T-helper 17 cell (primary cell): ENCODE measurements around the gene CIB4. TPM values are rescaled to one million over a fixed set of nuclear protein-coding genes. Genes with fewer than 3 reads are reported as not detected.
"Not testable (repeated sequence)": the region's sequence is repeated elsewhere in the genome, so short reads cannot be mapped to it uniquely, and the experiment has no call there.

ENCODE experiments used
- ATAC-seq: fragments of 150-1000 bp; cut with Tn5 transposase; 2 replicates; pipeline ENCODE4 v1.10.0; 2021; ENCODE audit warnings: mild to moderate bottlenecking, moderate library complexity
- DNase-seq, 3 donors: peaks; one replicate each; pipeline versions ENCODE4 v3.0.0 to v3.0.0-alpha.2; 2020 to 2021
- H3K9me3 ChIP-seq: one replicate; pipeline ENCODE4 v1.7.0; 2013; ENCODE audit warnings: low read length, mild to moderate bottlenecking; ENCODE audit not compliant: control insufficient read depth, poor library complexity, severe bottlenecking
- H3K27ac Mint-ChIP-seq: one replicate; pipeline ENCODE4 v1.8.0; 2022; ENCODE audit warnings: mild to moderate bottlenecking, moderate library complexity, mixed read lengths
- H3K27me3 Mint-ChIP-seq: one replicate; pipeline ENCODE4 v1.8.0; 2022; ENCODE audit warnings: mixed read lengths
- H3K36me3 Mint-ChIP-seq: one replicate; pipeline ENCODE4 v1.8.0; 2022; ENCODE audit warnings: low read depth, mixed read lengths
- H3K4me1 Mint-ChIP-seq: one replicate; pipeline ENCODE4 v1.8.0; 2022; ENCODE audit warnings: mild to moderate bottlenecking, mixed read lengths
- H3K4me3 Mint-ChIP-seq: one replicate; pipeline ENCODE4 v1.8.0; 2022; ENCODE audit warnings: mild to moderate bottlenecking, moderate library complexity, mixed read lengths
- total RNA-seq, 4 donors: library from RNA in 2 of 4; stranded (reverse) in 2 of 4; gene quantifications; one replicate each; pipeline ENCODE4 v1.2.3 and lab custom pipeline; 2022 to 2026

CIB4 gene
- total RNA-seq, 2 donors from 2014 or later: not detected

DNA sequence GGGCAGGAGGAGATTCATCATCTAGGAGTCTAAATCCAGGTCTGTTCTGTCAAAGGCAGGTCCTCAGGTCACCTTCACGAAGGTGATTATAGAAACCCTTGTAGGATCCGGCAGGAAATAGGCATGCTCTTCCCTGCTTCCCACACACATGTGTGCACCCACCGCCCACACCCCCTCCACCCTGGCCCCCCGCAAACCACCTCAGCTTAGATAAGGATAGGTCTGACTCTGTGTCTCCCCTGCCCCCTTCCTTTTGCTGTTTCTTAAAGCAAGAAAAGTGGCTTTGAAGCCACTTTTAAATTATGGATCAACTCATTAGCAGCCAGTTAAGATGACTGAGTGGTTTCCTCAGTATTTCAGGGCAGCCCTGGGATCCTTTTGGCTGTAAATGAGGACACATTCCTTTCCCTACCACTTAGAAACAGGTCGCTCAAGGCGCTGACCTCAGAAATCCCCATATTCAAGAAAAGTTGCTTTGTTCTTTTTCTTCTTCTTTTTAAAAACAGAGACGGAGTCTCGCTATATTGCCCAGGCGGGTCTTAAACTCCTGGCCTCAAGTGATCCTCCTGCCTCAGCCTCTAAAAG, 14.5 kb upstream of the CIB4 start:
- no peaks in the 10 kb centered on the region for H3K9me3 ChIP-seq
- ATAC-seq (no peak), DNase-seq (no peak)
- Mint-ChIP-seq H3K36me3 (no peaks in the 10 kb centered on the region), H3K4me1 (peaks cover 3% of the 10 kb centered on the region), H3K27me3 (peaks cover 33% of the 10 kb centered on the region), H3K4me3 (no peak overlapping the region), H3K27ac (no peak overlapping the region)

DNA sequence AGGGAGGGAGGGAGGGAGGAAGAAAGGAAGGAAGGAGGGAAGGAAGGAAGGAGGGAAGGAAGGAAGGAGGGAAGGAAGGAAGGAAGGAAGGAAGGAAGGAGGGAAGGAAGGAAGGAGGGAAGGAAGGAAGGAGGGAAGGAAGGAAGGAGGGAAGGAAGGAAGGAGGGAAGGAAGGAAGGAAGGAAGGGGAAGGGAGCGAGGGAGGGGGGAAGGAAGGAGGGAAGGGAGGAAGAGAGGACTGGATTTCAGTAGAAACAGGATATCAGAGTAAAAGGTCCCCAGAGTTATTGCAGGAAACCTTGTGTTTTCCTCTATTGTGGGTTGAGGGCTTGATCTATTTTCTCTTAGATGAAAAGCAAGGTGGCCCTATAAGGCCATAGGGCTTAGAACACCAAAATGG, 14.0 kb upstream of the CIB4 start:
- H3K9me3 ChIP-seq, H3K36me3 Mint-ChIP-seq, DNase-seq, ATAC-seq, H3K4me1 Mint-ChIP-seq, H3K27ac Mint-ChIP-seq, H3K4me3 Mint-ChIP-seq: not testable (repeated sequence)
- peaks cover 39% of the 10 kb centered on the region for H3K27me3 Mint-ChIP-seq

DNA sequence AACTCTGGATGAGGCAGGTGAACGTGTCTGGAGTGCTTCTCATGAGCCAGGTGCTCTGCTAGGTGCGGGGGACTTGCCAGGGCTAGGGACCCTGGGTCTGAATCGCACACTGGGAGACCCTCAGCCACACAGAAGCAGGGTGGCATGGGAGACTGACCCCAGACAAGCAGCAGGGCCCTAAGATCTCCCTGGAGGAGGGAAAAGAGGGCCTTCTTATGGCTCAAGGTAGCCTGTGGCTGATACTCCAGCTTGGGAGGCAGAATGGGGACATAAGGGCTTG, 12.8 kb upstream of the CIB4 start:
- Mint-ChIP-seq H3K4me3 (no peak overlapping the region), H3K27me3 (peaks cover 47% of the 10 kb centered on the region), H3K27ac (no peak overlapping the region), H3K36me3 (no peaks in the 10 kb centered on the region), H3K4me1 (peaks cover 3% of the 10 kb centered on the region)
- no peaks in the 10 kb centered on the region for H3K9me3 ChIP-seq
- no peak for ATAC-seq
- DNase-seq: no peak

DNA sequence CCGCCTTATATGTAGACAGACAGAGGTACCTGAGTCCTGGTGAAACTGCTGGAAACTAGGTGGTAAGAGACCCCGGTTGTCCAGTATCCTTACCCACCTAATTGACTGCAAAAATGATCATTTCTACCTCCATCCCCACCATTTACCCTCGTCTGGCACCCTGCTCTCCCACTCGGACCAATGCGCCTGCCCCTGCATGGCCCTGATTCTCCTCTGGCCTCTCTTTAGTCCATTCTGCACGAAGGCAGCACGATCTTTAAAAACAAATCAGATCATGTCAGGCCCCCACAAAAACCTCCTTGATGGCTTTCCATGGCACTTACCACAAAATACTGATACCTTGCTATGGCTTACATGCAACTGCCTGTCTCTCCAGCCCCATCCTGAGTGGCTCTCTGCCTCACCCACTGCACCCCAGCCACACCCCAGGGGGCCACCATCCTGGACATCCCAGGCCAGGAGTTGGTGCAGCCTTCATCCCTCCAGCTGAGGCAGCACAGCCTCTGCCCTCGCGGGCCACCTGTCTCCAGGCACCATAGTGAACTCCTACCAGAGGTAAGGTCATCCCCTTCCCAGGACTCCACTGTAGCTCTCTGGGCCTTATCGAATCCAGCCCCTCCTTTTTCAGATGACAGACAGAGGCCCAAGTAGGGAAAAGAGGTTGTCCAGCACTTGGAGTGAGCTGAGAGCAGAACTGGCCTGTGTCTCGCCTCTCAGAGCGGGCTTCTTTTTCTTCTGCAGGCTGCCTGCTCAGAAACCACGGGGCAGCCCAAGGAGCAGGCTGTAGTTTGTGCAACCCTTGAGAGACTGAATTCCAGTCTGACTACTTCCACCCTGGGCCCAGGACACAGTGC, 12.3 kb upstream of the CIB4 start:
- H3K9me3 ChIP-seq: no peaks in the 10 kb centered on the region
- DNase-seq (no peak), ATAC-seq (no peak)
- Mint-ChIP-seq H3K27me3 (peaks cover 47% of the 10 kb centered on the region), H3K27ac (no peak overlapping the region), H3K36me3 (no peaks in the 10 kb centered on the region), H3K4me3 (no peak overlapping the region), H3K4me1 (peaks cover 3% of the 10 kb centered on the region)

DNA sequence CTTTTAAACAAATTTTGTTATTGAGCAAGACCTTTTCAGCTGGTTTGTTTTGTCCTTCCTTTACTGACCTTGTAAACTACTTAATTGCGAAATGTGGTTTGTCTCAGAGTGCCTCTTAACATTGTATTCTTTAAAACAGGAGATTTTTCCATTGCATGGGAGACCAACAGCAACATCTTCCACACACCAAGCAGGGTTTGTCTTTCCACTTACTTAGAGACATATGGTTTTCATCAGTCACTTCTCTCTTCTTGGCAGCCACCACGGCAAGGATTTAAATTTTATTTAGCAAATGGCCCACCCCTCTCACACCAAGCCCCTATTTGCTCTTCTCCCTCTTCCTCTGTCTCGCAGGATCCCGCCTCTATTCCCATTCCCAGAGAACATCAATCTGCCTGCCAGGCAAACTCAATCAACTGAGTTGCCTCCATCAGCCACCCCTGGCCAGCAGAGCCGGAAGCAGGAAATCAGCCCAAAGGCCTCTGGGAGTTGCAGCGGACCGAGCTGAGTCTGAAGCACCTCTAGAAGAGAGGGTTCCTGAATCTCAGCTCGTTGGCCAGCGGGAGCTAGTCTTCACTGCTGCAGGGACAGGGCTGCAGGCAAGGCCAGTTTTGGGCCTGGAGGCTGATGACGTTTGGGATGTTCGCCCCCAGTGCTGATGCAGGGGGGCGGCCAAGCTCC, 11.3 kb upstream of the CIB4 start:
- H3K27me3 Mint-ChIP-seq: peaks cover 47% of the 10 kb centered on the region
- H3K4me3 Mint-ChIP-seq: no peak overlapping the region
- no peak overlapping the region for H3K27ac Mint-ChIP-seq
- DNase-seq: no peak
- no peaks in the 10 kb centered on the region for H3K9me3 ChIP-seq
- H3K4me1 Mint-ChIP-seq: peaks cover 3% of the 10 kb centered on the region
- ATAC-seq: no peak
- H3K36me3 Mint-ChIP-seq: no peaks in the 10 kb centered on the region

DNA sequence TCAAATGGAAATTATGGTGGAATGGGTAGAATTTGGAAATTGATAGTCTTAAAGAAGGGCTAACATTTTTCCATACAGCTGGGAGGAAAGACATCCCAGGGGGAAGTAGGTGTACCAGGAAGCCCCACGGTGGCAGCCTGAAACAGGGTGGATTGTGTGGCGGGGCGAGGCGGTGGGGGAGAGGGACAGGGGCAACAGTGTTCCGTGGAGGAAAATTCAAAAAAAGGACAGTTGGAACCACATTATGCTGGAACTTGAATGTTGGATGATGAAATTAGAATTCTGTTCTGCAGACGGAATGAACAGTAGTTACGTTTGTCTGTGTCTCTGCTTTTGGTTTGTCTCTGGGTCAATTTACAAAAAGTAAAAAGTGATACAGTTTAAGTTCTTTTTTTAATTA, 10.6 kb upstream of the CIB4 start:
- ATAC-seq (no peak), DNase-seq (no peak)
- H3K4me3 Mint-ChIP-seq: no peak overlapping the region
- no peaks in the 10 kb centered on the region for H3K9me3 ChIP-seq
- no peaks in the 10 kb centered on the region for H3K36me3 Mint-ChIP-seq
- no peak overlapping the region for H3K27ac Mint-ChIP-seq
- peaks cover 47% of the 10 kb centered on the region for H3K27me3 Mint-ChIP-seq
- H3K4me1 Mint-ChIP-seq: peaks cover 3% of the 10 kb centered on the region

DNA sequence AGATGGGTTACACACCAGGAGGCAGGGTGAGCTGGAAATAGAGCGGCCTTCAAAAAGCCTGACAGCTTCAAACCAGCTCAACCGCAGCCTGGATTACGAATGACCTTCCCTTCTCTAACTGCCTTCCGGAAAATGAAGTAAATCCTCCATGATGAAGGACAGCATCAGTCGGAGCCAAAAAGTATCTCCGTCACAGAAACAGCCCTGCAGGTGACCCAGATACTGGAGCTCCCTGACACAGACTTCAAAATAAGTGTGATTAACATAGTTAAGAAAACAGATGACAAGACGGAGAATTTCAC, 10.3 kb upstream of the CIB4 start:
- Mint-ChIP-seq H3K4me1 (peaks cover 3% of the 10 kb centered on the region), H3K36me3 (no peaks in the 10 kb centered on the region), H3K27me3 (peaks cover 47% of the 10 kb centered on the region), H3K27ac (no peak overlapping the region), H3K4me3 (no peak overlapping the region)
- no peak for DNase-seq
- no peak for ATAC-seq
- H3K9me3 ChIP-seq: no peaks in the 10 kb centered on the region

DNA sequence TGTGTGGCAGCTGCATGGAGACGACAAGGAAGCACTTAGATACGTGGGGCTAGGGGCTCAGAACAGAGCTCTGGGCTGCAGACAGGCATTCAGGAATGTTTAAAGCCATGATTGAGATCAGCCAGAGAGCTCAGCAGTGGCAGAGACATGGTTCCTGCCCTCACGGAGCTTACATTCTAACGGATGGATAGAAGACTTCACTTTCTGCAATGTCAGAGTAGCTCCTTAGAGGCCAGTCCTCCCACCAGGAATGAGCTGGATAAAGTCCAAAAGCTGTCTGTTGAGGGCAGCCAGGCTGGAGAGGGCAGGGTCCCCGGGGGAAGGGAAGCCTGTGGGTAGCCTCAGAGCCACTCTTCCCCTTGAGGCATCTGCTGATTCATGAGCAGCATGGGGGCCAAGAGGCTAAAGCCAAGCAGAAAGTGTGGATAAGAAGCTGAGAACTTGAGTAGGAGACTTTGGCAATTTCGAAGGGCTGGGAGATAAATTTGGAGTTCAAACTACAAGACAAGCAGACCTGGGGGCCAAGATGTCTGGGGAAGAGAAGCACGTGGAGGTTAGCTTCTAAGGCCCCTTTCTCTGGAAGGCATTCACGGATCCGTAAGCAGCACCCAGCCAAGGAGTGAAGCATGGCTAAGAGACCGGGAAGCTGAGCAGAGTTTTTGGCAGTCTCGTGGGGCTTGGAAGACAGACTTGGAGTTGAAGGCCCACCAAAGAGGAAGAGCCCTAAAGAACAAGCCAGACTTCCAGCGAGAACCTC, 9.7 kb upstream of the CIB4 start:
- H3K36me3 Mint-ChIP-seq: no peaks in the 10 kb centered on the region
- no peak for ATAC-seq
- no peak for DNase-seq
- H3K27ac Mint-ChIP-seq: no peak overlapping the region
- peaks cover 52% of the 10 kb centered on the region for H3K27me3 Mint-ChIP-seq
- H3K4me3 Mint-ChIP-seq: no peak overlapping the region
- peaks cover 3% of the 10 kb centered on the region for H3K4me1 Mint-ChIP-seq
- no peaks in the 10 kb centered on the region for H3K9me3 ChIP-seq

DNA sequence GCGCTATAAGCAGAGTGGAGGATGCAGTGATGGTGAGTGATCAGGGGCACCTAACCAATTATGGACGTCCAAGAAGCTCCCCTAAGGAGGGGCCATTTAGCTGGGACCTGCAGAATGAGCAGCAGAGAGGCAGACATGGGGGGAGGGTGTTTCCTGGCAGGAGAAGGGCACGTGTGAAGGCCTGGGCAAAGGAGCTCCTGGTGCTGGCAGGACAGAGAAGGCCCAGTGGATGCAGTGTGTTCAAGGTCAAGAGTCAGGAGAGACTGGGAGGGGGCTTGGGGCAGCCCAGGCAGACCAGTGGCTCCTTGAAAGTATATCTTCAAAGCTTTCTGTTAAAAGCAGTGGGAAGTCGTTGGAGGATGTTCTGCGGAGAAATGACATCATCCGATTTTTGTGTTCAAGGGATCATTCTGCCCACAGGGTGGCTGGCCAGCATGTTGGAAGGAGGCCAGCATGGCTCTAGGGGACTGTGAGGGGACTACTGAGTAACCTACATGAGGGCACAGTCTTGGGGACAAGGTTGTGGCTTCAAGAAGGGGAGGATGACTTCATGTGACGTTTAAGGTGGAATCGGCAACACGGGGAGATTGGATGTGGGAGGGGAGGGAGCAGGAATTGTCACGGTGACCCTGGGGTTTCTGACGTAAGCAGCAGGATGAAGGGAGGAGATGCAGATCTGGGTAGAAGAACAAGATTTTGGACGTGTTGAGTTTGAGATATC, 9.0 kb upstream of the CIB4 start:
- no peaks in the 10 kb centered on the region for H3K36me3 Mint-ChIP-seq
- H3K9me3 ChIP-seq: no peaks in the 10 kb centered on the region
- peaks cover 60% of the 10 kb centered on the region for H3K27me3 Mint-ChIP-seq
- no peak overlapping the region for H3K4me3 Mint-ChIP-seq
- H3K4me1 Mint-ChIP-seq: peaks cover 3% of the 10 kb centered on the region
- no peak overlapping the region for H3K27ac Mint-ChIP-seq
- ATAC-seq (no peak), DNase-seq (no peak)

DNA sequence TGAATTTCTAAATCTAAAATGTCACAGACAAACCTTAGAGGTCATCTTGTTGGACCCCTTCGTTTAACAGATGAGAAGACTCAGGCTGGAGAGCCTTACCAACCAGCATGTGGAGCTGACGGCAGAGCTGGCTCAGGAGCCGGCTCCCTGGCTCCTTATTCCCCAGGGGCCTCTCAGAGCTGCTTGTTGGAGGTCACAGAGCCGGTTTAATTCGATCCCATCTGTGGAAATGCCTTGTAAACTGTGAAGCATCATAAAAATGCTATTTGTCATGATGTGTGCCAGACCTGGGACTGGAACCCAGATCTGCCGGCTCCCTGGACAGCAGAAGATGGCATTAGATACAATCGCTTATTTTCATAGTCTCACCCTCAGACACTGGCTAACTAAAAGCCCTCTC, 8.2 kb upstream of the CIB4 start:
- H3K4me3 Mint-ChIP-seq: no peak overlapping the region
- H3K27me3 Mint-ChIP-seq: peaks cover 68% of the 10 kb centered on the region
- no peaks in the 10 kb centered on the region for H3K9me3 ChIP-seq
- ATAC-seq: no peak
- H3K27ac Mint-ChIP-seq: no peak overlapping the region
- no peaks in the 10 kb centered on the region for H3K36me3 Mint-ChIP-seq
- no peaks in the 10 kb centered on the region for H3K4me1 Mint-ChIP-seq
- DNase-seq: no peak

DNA sequence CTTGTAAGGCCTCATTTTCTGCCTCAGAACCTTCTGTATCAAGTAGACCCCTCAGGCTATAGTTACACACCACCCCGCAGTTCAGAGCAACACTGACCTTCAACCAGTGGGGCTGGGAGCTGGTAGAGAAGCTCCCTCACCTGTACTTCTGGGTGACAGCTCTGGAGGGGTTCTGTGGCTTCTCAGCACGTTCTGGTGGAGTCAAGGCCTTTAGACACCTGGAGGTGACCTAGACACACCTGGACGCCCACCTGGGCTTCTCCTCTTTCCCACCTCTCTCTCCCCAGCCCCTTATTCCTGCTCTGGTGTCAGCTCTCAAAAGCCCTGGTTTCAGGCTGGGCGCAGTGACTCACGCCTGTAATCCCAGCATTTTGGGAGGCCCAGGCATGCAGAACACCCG, 7.3 kb upstream of the CIB4 start:
- Mint-ChIP-seq H3K27me3 (peaks cover 66% of the 10 kb centered on the region), H3K4me3 (no peak overlapping the region), H3K27ac (no peak overlapping the region), H3K4me1 (no peaks in the 10 kb centered on the region), H3K36me3 (no peaks in the 10 kb centered on the region)
- no peak for ATAC-seq
- H3K9me3 ChIP-seq: no peaks in the 10 kb centered on the region
- no peak for DNase-seq

DNA sequence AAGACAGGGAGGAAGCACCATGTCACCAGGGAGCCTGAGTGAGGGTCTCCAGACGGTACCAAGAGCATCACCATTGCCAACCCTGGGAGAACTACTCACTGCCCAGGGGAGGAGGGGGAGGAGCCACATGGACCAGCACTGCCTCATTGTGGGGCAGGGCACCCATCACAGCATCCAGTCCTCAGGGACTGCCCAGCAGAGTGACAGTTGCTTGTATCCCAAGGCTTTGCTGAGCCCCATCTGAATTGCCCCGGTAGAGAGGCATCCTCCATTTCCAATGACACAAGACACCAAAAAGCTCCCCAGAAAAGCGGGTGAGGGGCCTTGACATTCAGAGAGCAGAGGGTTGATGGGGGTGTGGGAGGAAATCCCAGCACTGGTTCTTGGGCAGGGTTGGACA, 6.8 kb upstream of the CIB4 start:
- Mint-ChIP-seq H3K27ac (no peak overlapping the region), H3K36me3 (no peaks in the 10 kb centered on the region), H3K27me3 (peaks cover 65% of the 10 kb centered on the region), H3K4me3 (no peak overlapping the region), H3K4me1 (no peaks in the 10 kb centered on the region)
- H3K9me3 ChIP-seq: no peaks in the 10 kb centered on the region
- ATAC-seq (no peak), DNase-seq (no peak)
